D721Med (cell line): ENCODE results near the gene NEK7.

ENCODE experiments used
- DNase-seq: peaks from one replicate; pipeline ENCODE4 v3.0.0; 2011; ENCODE audit warnings: low spot score; ENCODE audit not compliant: insufficient read length
- FAIRE-seq: peaks from 2 replicates; lab custom pipeline; 2011; peaks lifted over from hg19 to GRCh38; lab: Jason Lieb, UNC
- CTCF ChIP-seq: IDR thresholded peaks from 2 replicates; pipeline ENCODE4 v1.5.1; 2012; ENCODE audit warnings: mild to moderate bottlenecking, control low read depth; ENCODE audit not compliant: insufficient read depth; ENCODE audit errors: missing control alignments

The NEK7 gene

GRCh38 chr1:198161718-198162090 lies 4.9 kb downstream of the NEK7 start:
- no peak for TF ChIP-seq CTCF
- DNase-seq, result no peak
- FAIRE-seq, result no peak

GRCh38 chr1:198162091-198162767 lies 5.4 kb downstream of the NEK7 start:
- no peak for TF ChIP-seq CTCF
- no peak for DNase-seq
- FAIRE-seq, result no peak

- DNase-seq (no peak), FAIRE-seq (no peak)
- no peak for TF ChIP-seq CTCF
Observed at GRCh38 chr1:198165927-198166647, 9.3 kb downstream of the NEK7 start.

DNA sequence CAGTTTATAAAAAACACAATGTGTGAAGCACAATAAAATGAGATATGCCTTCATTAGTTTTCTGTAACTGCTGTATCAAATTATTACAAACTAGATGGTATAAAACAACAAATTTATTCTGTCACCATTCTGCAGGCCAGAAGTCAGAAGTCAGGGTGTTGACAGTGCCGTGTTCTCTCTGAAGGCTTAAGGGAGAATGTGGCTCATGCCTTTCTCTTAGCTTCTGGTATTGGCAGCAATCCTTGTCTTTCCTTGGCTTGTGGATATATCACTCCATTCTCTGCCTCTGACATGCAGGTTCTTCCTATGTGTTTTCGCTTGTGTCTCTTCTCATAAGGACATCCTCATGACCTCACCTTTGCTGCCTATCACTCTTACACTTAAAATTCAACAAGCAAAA lies 10.1 kb downstream of the NEK7 start:
- no peak for FAIRE-seq
- no peak for TF ChIP-seq CTCF
- no peak for DNase-seq

- TF ChIP-seq CTCF, result no peak
Observed at GRCh38 chr1:198167436-198167934, 10.7 kb downstream of the NEK7 start.

GRCh38 chr1:198168227-198168626 lies 11.4 kb downstream of the NEK7 start:
- no peak for FAIRE-seq
- DNase-seq, result no peak
- TF ChIP-seq CTCF, result no peak

More at GRCh38 chr1:198167436-198167934, 10.7 kb downstream of the NEK7 start:
- FAIRE-seq, result no peak
- no peak for DNase-seq

DNA sequence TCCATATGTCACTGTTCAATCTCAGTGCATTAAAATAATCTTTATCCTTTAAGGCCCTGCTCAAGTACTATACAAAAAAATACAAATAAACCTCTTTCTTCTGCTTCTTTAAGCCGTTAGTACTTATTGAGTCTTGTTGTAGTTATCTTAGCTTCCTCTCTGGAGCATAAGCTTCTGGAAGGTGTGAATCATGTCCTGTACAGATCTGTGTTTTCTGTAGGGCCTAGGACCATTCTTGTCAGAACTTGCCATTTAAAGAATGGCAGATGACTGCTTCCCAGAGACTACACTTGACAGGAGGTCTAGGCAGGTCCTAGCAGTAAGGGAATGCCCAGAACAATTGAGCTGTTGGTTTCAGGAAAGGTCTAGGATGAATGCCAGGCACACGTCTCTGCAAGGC lies 12.9 kb downstream of the NEK7 start:
- TF ChIP-seq CTCF, result no peak
- no peak for FAIRE-seq

More for the DNA sequence above, 12.9 kb downstream of the NEK7 start:
- no peak for DNase-seq
